ENCODE results near the gene SLC35G1. TPM values are rescaled to one million over a fixed set of nuclear protein-coding genes. Genes with fewer than 3 reads are reported as not detected.

The SLC35G1 gene, protein sequence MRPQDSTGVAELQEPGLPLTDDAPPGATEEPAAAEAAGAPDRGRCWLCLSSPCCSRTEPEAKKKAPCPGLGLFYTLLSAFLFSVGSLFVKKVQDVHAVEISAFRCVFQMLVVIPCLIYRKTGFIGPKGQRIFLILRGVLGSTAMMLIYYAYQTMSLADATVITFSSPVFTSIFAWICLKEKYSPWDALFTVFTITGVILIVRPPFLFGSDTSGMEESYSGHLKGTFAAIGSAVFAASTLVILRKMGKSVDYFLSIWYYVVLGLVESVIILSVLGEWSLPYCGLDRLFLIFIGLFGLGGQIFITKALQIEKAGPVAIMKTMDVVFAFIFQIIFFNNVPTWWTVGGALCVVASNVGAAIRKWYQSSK
- 10 to 100 TPM in 1 of 2 donors, 1 to 10 TPM in 1; 6.2 to 12.0 TPM for total RNA-seq

DNA sequence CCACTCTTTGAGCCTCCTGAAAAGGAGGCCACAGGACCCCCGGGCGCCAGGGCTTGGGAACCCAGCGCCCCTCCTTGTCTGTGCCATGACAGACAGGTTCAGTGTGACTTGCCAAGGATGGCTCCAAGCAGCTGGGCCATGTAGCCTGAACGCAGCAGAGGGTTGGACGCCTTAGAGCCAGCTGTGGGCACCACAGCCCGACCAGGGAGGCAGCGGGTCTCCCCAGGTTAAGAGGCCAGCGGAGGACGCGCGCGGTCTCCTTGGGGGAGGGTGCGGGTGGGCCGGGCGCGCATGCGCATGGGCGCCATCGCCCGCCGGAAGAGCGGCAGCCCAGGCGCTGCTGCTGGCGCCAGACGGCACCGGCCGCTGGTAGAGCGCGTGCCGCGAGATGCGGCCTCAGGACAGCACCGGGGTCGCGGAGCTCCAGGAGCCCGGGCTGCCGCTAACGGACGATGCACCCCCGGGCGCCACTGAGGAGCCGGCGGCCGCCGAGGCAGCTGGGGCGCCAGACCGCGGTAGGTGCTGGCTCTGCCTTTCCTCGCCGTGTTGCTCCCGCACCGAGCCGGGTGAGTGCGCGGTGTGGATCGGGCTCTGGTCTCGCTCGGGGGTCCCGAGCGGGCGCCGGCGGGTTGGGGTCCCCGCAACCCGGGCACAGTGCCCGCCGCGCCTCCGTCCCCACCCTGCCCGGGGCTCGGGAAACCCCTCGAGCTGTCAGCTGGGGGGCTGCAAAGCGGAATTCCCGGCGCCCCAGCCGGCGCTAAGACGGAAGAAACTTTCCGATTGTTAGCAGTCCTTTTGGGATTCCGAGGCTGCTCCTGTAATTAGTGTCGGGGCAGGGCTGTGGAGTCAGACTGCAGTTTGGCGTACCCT is at the start of gene SLC35G1:
SLC35G1 (plus strand) TSS at position 333 of the 870 bp plus-strand sequence; CDS start at position 389, 56 bp downstream.

Other genes starting within 250 kb of the SLC35G1 start
- 10 to 100 TPM in 1 of 2 donors, 1 to 10 TPM in 1; 5.2 to 20.6 TPM for gene FRA10AC1, start 191.4 kb upstream of the SLC35G1 start, total RNA-seq
- under 1 TPM in 1 of 2 donors, not detected in 1; under 0.01 TPM for gene LGI1, start 136.0 kb upstream of the SLC35G1 start, total RNA-seq
- gene PLCE1, start 100.0 kb downstream of the SLC35G1 start, total RNA-seq: under 1 TPM; under 0.01 TPM